Activated CD8-positive, alpha-beta memory T cell treated with anti-CD3 and anti-CD28 coated beads for 4 hours (primary cell): ENCODE results near the gene ADD3.
"Not testable (repeated sequence)": the region's sequence is repeated elsewhere in the genome, so short reads cannot be mapped to it uniquely, and the experiment has no call there.

Source experiments
- DNase-seq, 2 donors: peaks; one replicate each; pipeline ENCODE4 v3.0.0-alpha.2; 2020; ENCODE audit warnings: low read depth in 2 of 2

The ADD3 gene

DNA sequence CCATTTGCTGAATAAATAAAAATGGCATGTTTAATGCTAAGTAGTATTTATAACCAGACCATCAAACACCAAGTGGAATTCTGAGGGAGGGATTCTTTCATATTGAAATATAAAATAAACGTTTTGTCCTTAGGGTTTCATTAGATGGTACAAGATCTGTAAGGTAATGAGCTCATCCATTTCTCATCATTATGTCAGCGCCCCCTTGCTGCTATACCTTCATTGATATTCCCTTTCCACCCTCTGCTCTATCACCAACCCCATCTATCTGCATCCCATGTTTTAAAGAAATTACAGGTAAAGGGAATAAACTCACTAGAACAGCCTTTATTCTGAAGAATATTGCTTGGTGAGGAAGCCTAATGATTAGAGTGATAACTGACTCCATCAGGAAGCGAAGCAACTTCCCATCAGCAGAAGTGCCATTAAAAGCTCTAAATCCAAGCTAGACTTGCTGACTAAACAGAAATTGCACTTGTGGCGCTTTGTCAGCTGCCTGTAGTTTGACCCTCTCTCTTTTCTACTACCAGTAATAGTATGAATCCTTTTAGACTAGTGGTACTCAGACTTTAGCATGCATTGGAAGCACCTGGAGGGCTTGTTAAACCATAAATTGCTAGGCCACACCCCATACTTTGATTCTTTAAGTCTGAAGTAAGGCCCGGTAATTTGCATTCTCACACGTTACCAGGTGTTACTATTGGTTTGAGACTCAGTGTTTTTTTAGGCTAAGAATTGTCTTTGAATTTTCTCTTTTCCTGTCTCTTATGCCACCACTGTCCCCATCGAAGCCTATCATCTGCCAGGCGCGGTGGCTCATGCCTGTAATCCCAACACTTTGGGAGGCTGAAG is 27.5 kb downstream of the ADD3 start:
- no peak for DNase-seq

GRCh38 chr10:110036640-110037039 is 28.9 kb downstream of the ADD3 start:
- no peak for DNase-seq

- DNase-seq: no peak
Observed at GRCh38 chr10:110039254-110039653, 31.5 kb downstream of the ADD3 start.

GRCh38 chr10:110040108-110040507 is 32.3 kb downstream of the ADD3 start:
- no peak for DNase-seq

GRCh38 chr10:110040767-110041478 is 33.1 kb downstream of the ADD3 start:
- DNase-seq: no peak

DNA sequence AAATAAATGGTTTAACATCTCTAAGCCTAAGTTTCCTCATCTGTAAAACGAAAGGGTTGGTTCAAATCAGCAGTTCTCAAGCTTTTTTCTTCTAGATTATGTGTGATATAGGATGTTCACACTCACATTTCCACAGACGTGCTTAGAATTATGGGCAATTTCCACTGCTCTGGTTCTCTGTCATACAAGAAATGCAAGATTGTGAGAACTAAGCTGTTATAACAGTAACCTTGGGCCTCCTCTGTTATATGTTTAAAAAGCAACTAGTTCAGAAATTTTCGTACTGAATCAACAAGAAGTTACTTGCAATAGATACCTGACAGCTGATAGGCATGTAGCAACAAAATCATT is 33.7 kb downstream of the ADD3 start:
- DNase-seq: no peak

DNA sequence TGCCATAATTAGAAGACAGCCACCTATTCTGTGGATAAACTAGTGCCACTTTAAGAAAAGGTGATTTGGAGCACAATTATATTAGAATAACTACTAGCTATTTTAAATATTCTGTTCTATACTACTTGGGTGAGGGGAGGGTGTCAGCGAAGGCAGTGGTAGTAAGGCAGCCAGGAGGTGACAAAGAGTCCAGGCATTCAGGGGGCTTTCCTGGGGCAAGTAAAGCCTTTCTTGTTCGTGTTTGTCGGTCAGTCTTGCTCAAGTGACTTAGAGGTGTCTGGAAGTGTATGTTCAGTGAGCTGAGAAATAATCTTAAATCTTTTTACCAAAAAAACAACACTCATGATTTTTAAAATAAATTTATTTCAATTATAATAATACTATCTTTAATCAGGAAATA is 34.4 kb downstream of the ADD3 start:
- DNase-seq: no peak

DNA sequence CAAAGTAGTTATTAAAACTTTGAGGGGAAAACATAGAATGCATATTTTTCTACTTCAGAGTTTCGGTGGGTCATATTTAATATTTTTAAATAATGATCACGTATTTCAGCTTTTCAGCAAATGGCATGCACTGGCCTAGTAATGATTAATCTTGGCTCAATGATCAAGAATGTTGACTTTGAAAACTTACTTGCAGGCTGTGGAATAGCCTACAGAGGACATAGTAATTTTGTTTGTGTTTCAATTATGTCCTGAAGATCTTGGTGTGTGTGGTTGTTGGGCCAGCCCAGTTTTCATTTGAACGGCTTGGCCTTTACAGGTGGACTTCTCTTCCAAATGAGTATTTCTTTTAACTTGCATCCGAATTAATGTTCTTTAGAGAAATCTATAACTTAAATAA is 35.1 kb downstream of the ADD3 start:
- no peak for DNase-seq

DNA sequence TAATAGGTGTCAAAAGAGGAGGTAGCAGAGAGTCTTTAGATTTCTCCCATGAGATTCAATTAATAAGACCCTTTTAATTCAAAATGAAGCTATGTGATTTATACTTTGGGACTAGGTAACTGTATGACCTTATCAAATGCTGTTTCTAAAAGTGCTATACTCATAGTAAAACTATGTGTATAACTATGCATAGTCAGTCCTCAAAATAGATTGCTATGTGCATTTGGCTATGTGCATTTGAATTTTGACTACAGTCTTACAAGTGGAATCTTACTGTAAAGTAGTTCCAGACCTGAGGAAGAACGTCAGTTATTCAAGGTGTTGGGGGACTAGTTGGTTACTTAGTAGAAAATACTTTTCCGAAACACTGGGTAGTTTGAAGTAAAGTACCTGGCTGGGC is 36.9 kb downstream of the ADD3 start:
- no peak for DNase-seq

- no peak for DNase-seq
Observed at GRCh38 chr10:110045772-110046171, 38.0 kb downstream of the ADD3 start.

- DNase-seq: not testable (repeated sequence)
Observed at GRCh38 chr10:110048145-110048544, 40.4 kb downstream of the ADD3 start.

DNA sequence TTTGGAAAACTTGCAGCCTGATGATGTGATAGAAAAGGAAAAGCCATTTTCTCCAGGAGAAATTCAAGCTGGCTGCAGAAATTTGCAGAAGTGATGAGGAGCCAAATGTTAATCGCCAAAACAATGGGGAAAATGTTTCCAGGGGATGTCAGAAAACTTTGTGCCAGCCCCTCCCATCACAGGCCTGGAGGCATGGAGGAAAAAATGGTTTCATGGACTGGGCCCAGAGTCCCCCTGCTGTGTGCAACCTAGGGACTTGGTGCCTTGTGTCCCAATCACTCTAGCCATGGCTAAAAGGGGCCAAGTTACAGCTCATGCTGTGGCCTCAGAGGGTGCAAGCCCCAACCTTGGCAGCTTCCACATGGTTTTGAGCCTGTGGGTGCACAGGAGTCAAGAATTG is 41.0 kb downstream of the ADD3 start:
- DNase-seq: no peak

DNA sequence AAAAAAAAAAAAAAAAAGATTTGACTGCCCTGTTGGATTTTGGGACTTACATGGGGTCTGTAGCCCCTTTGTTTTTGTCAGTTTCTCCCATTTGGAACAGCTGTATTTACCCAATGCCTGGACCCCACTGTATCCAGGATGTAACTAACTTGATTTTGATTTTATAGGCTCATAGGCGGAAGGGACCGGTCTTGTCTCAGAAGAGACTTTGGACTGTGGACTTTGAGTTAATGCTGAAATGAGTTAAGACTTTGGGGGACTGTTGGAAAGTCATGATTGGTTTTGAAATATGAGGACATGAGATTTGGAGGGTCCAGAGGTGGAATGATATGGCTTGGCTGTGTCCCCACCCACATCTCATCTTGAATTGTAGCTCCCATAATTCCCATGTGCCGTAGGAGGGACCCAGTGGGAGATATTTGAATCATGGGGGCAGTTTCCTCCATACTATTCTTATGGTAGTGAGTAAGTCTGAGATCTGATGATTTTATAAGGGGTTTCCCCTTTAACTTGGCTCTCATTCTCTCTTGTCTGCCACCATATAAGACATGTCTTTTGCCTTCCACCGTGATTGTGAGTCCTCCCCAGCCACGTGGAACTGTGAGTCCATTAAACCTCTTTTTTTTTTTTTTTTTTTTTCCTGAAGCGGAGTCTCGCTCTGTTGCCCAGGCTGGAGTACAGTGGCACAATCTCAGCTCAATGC is 42.3 kb downstream of the ADD3 start:
- DNase-seq: not testable (repeated sequence)

GRCh38 chr10:110051487-110051886 is 43.7 kb downstream of the ADD3 start:
- DNase-seq: no peak

DNA sequence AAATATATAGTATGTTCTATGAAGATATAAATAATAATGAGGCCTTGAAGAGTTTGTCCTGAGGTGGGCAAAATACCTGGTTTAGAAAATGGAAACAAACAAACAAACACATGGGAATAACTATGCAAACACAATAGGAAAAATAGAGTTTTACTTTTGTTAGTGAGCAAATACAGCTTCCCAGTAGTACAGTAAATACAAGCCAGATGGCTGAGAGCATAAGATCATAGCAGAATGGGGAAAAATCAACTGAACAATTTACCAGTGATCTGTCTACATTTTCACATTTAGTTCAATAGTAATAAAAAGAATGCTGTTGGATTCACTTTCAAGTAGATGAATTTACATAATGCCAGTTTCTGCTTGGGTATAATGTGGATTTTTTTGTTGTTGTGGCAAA is 45.1 kb downstream of the ADD3 start:
- DNase-seq: no peak

DNA sequence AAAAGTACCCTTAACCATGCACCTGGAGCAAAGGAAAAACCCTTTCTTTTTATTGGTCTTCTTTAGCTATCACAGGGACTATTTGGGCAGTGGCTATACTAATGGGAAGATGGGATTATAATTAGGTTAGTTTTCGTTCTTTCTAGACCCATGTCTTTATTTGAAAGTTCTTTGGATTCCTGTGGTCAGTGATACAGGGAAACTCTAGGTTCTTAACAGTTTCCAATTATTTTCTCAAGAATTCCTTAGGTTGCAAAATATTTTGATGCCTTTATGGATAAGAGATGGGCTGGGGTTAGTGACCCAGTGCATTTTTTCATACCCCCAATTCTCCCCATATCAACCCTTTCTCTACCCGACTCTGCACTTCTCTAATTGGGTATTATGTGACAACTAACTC is 49.0 kb downstream of the ADD3 start:
- DNase-seq: no peak

- DNase-seq: no peak
Observed at GRCh38 chr10:110057456-110057855, 49.7 kb downstream of the ADD3 start.

GRCh38 chr10:110058212-110058611 is 50.4 kb downstream of the ADD3 start:
- DNase-seq: no peak

GRCh38 chr10:110059925-110060324 is 52.1 kb downstream of the ADD3 start:
- no peak for DNase-seq

GRCh38 chr10:110061687-110062086 is 53.9 kb downstream of the ADD3 start:
- DNase-seq: no peak

- DNase-seq: no peak
Observed at GRCh38 chr10:110065269-110065668, 57.5 kb downstream of the ADD3 start.

- DNase-seq: no peak
Observed at GRCh38 chr10:110067960-110068770, 60.4 kb downstream of the ADD3 start.
